GM06990 (cell line): ENCODE data around the gene CNOT4.
"Not testable (repeated sequence)": the region's sequence is repeated elsewhere in the genome, so short reads cannot be mapped to it uniquely, and the experiment has no call there.

Experiments
- DNase-seq: peaks from one replicate; pipeline ENCODE4 v3.0.0-alpha.2; 2011; ENCODE audit not compliant: insufficient read length; ENCODE audit errors: extremely low read depth
- H3K27me3 ChIP-seq: replicated peaks from 2 replicates; pipeline ENCODE4 v1.6.0; 2011; ENCODE audit warnings: low read length; ENCODE audit not compliant: control insufficient read depth, insufficient read depth
- H3K36me3 ChIP-seq: 2 replicates; pipeline ENCODE4 v1.5.1; 2011; ENCODE audit warnings: low read length; ENCODE audit not compliant: control insufficient read depth, insufficient read depth
- H3K4me3 ChIP-seq: replicated peaks from 2 replicates; pipeline ENCODE4 v1.5.1; 2011; ENCODE audit warnings: low read depth, mild to moderate bottlenecking, control low read depth, low read length
- CTCF ChIP-seq: IDR thresholded peaks from 2 replicates; pipeline ENCODE4 v1.5.1; 2011; ENCODE audit warnings: low read length, control low read depth, mild to moderate bottlenecking, inconsistent platforms; ENCODE audit not compliant: insufficient read depth, poor library complexity, severe bottlenecking

CNOT4 gene

GRCh38 chr7:135322571-135323340 lies 187.1 kb downstream of the CNOT4 start:
- TF ChIP-seq CTCF = no peak
- no peaks in the 10 kb centered on the region for H3K27me3 ChIP-seq
- H3K36me3 ChIP-seq = no peaks in the 10 kb centered on the region
- no peak for DNase-seq
- no peak overlapping the region for H3K4me3 ChIP-seq

DNA sequence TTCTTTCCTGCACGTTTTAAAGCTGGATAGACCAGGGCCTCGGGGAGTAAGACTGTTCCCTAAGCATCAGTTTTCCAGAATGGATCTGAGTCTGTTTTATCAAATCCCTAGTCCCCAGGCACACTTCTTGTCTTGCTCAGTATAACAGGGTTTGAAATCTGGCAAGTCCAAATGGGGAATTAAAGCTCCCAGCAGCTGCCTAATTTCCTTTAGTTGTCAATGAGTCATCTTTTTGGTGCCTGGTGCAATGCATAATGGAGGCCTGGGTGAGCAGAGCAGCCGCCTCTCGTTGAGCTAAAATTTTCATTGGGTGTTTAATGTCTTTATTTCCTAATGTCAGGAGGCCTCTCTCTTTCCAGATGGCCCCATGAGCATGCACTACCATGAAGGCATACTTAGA lies 188.3 kb downstream of the CNOT4 start:
- no peak overlapping the region for H3K4me3 ChIP-seq
- H3K27me3 ChIP-seq = no peaks in the 10 kb centered on the region
- no peak for TF ChIP-seq CTCF
- H3K36me3 ChIP-seq = no peaks in the 10 kb centered on the region
- no peak for DNase-seq

- not testable (repeated sequence) for H3K36me3 ChIP-seq, H3K27me3 ChIP-seq, DNase-seq, H3K4me3 ChIP-seq
Measured at GRCh38 chr7:135320953-135321352, 188.9 kb downstream of the CNOT4 start.

- H3K27me3 ChIP-seq = no peaks in the 10 kb centered on the region
- TF ChIP-seq CTCF = no peak
- DNase-seq = no peak
Measured at GRCh38 chr7:135320268-135320667, 189.6 kb downstream of the CNOT4 start.

DNA sequence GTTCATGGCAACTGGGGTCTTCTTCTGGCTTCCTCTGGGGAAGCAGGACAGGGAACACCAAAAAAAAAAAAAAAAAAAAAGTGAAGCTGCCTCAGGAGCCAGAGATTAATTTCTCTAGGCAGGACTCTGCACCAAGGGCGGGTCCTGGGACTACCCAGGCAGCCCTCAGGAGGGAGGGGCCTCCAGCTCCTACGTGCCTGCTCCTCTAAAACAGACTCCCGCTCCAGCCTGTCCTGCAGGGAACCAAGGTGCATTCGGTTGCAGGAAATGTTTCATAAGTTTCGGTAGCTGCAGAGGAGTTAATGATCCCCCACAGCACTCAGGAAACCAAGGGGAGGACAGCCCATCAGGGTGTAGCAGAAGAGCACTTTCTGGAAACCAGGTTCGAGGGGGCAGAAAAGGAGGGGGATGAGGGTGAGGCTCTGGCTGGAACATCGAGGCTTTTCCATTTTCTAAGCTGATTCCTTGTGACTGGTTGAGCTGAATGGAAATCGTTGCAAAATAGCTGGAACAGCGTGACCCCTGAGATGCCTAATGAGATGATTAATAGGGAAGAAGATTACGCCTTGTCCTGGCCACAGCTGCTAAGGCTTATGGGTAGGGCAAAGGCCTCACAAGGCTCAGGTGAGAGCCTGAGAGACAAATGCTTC lies 192.1 kb downstream of the CNOT4 start:
- H3K27me3 ChIP-seq = no peaks in the 10 kb centered on the region; the same call in 1 of the 2 replicates
- H3K36me3 ChIP-seq = no peaks in the 10 kb centered on the region
- no peak for TF ChIP-seq CTCF
- no peak for DNase-seq
- no peak overlapping the region for H3K4me3 ChIP-seq

More at GRCh38 chr7:135320268-135320667, 189.6 kb downstream of the CNOT4 start:
- no peaks in the 10 kb centered on the region for H3K36me3 ChIP-seq
- H3K4me3 ChIP-seq = no peak overlapping the region

- TF ChIP-seq CTCF = no peak
- DNase-seq = no peak
- Histone ChIP-seq H3K36me3 (no peaks in the 10 kb centered on the region), H3K27me3 (no peaks in the 10 kb centered on the region; the same call in 1 of the 2 replicates), H3K4me3 (no peak overlapping the region)
Measured at GRCh38 chr7:135316648-135317313, 193.1 kb downstream of the CNOT4 start.
